MM.1S (cell line): Measurements from ENCODE around the gene TMPRSS9.

Experiments used
- EZH2 ChIP-seq: fragments of 300-600 bp; sonication (generic); optimal IDR thresholded peaks from 2 replicates; pipeline ENCODE3; 2017; ENCODE audit warnings: low read depth, mild to moderate bottlenecking, antibody characterized with exemption, low read length, mixed read lengths
- TF ChIP-seq, protein P1 (sequence below): fragments of 300-600 bp; sonication (generic); IDR thresholded peaks from 2 replicates; pipeline ENCODE4 v1.5.1; 2016; ENCODE audit warnings: antibody characterized with exemption, low read length, mixed read lengths

DNA sequence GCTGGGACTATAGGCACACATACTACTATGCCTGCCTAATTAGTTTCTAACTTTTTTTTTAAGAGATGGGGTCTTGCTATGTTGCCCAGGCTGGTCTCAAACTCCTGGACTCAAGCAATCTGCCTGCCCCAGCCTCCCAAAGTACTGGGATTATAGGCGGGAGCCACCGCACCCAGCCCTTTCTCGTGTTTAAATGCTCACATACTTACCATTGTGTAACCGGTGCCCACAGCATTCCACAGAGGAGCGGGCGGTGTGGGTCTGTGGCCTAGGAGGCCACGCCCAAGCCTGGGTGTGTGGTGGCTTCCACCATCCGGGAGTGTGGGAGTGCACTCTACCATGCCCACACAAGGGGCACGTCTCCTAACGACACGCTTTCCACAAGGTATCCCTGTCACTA, 89.0 kb downstream of the TMPRSS9 start:
- TF ChIP-seq, protein P1, sequence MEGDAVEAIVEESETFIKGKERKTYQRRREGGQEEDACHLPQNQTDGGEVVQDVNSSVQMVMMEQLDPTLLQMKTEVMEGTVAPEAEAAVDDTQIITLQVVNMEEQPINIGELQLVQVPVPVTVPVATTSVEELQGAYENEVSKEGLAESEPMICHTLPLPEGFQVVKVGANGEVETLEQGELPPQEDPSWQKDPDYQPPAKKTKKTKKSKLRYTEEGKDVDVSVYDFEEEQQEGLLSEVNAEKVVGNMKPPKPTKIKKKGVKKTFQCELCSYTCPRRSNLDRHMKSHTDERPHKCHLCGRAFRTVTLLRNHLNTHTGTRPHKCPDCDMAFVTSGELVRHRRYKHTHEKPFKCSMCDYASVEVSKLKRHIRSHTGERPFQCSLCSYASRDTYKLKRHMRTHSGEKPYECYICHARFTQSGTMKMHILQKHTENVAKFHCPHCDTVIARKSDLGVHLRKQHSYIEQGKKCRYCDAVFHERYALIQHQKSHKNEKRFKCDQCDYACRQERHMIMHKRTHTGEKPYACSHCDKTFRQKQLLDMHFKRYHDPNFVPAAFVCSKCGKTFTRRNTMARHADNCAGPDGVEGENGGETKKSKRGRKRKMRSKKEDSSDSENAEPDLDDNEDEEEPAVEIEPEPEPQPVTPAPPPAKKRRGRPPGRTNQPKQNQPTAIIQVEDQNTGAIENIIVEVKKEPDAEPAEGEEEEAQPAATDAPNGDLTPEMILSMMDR, result no peak
- TF ChIP-seq EZH2, result no peak
